Colonic mucosa (tissue), 4 donors: Measurements from ENCODE around the gene BCCIP. TPM values are rescaled to one million over a fixed set of nuclear protein-coding genes. Genes with fewer than 3 reads are reported as not detected.

Source experiments
- DNase-seq: peaks from one replicate; pipeline ENCODE4 v3.0.0-alpha.2; 2020
- H3K27ac ChIP-seq: fragments of 200-600 bp; one replicate; pipeline ENCODE4 v1.8.0; 2021
- H3K27me3 ChIP-seq: fragments of 200-600 bp; one replicate; pipeline ENCODE4 v1.8.0; 2021
- H3K36me3 ChIP-seq: fragments of 200-600 bp; one replicate; pipeline ENCODE4 v1.8.0; 2021
- H3K4me1 ChIP-seq: fragments of 200-600 bp; one replicate; pipeline ENCODE4 v1.8.0; 2021; ENCODE audit warnings: mild to moderate bottlenecking
- H3K4me3 ChIP-seq: fragments of 200-600 bp; one replicate; pipeline ENCODE4 v1.8.0; 2021
- H3K9ac ChIP-seq, 2 donors: one replicate each; pipeline ENCODE4 v1.7.0; 2013; ENCODE audit warnings: control low read depth in 2 of 2, low read depth in 2 of 2, low read length in 2 of 2
- H3K9me3 ChIP-seq: fragments of 200-600 bp; one replicate; pipeline ENCODE4 v1.8.0; 2021
- CTCF ChIP-seq: fragments of 200-600 bp; IDR thresholded peaks from one replicate; pipeline ENCODE4 v1.8.0; 2022; ENCODE audit warnings: antibody characterized with exemption, mild to moderate bottlenecking
- intact Hi-C: fragments of 100-400 bp; cut with DNase I; formaldehyde crosslinking; loops from one replicate; pipeline ENCODE4 v1.14.1; 2022
- total RNA-seq, 2 donors: library from RNA; stranded (reverse); fragmentation: NEBNext Ultra II Directional in 1 of 2; extraction: Animal tissue kit (Norgen Biotek cat#: 25700) in 1 of 2; gene quantifications; one replicate each; pipeline ENCODE4 v1.2.1, GENCODE V29; 2021
- donor health status: healthy.
- donor health status: DM: no; HTN: no; CAD: no.
- donor health status: DM: no; HTN: no; CAD: no.

BCCIP gene
- total RNA-seq, 2 donors from 2014 or later, result 36.0 to 67.2 TPM

- TF ChIP-seq CTCF, result no peak
Observed at GRCh38 chr10:125850766-125851731, 27.7 kb downstream of the BCCIP start.

GRCh38 chr10:125852487-125852886, 29.1 kb downstream of the BCCIP start:
- H3K4me3 ChIP-seq, result no peak overlapping the region
- H3K9ac ChIP-seq, result no peak overlapping the region
- DNase-seq, result no peak
- H3K36me3 ChIP-seq, result peaks cover 3% of the 10 kb centered on the region
- H3K9me3 ChIP-seq, result no peaks in the 10 kb centered on the region
- no peak overlapping the region for H3K27ac ChIP-seq
- H3K4me1 ChIP-seq, result no peaks in the 10 kb centered on the region
- H3K27me3 ChIP-seq, result no peaks in the 10 kb centered on the region
- no peak for TF ChIP-seq CTCF
- intact Hi-C loops, result no loop called here

More at GRCh38 chr10:125850766-125851731, 27.7 kb downstream of the BCCIP start:
- DNase-seq, result no peak
- Histone ChIP-seq H3K9ac (no peak overlapping the region), H3K27me3 (no peaks in the 10 kb centered on the region), H3K27ac (no peak overlapping the region), H3K9me3 (no peaks in the 10 kb centered on the region), H3K4me1 (no peaks in the 10 kb centered on the region), H3K36me3 (peaks cover 3% of the 10 kb centered on the region), H3K4me3 (no peak overlapping the region)
- intact Hi-C loops, result no loop called here

- intact Hi-C loops, result no loop called here
- Histone ChIP-seq H3K9ac (no peak overlapping the region), H3K27ac (no peak overlapping the region), H3K27me3 (no peaks in the 10 kb centered on the region), H3K36me3 (no peaks in the 10 kb centered on the region), H3K9me3 (no peaks in the 10 kb centered on the region), H3K4me1 (no peaks in the 10 kb centered on the region), H3K4me3 (no peak overlapping the region)
- no peak for DNase-seq
- TF ChIP-seq CTCF, result no peak
Observed at GRCh38 chr10:125857185-125857760, 33.9 kb downstream of the BCCIP start.

GRCh38 chr10:125859128-125859817, 35.9 kb downstream of the BCCIP start:
- H3K27me3 ChIP-seq, result no peaks in the 10 kb centered on the region
- intact Hi-C loops, result no loop called here
- no peak for DNase-seq
- H3K9ac ChIP-seq, result no peak overlapping the region
- no peaks in the 10 kb centered on the region for H3K4me1 ChIP-seq
- H3K36me3 ChIP-seq, result no peaks in the 10 kb centered on the region
- no peak for TF ChIP-seq CTCF
- H3K4me3 ChIP-seq, result no peak overlapping the region
- H3K27ac ChIP-seq, result no peak overlapping the region
- no peaks in the 10 kb centered on the region for H3K9me3 ChIP-seq

- intact Hi-C loops, result loop anchor here (10.0 kb wide), 1 partner anchor 640 kb away; no protein-coding TSS in a partner anchor
- Histone ChIP-seq H3K9me3 (no peaks in the 10 kb centered on the region), H3K4me1 (no peaks in the 10 kb centered on the region), H3K36me3 (no peaks in the 10 kb centered on the region), H3K4me3 (no peak overlapping the region), H3K27ac (no peak overlapping the region), H3K9ac (no peak overlapping the region), H3K27me3 (no peaks in the 10 kb centered on the region)
- TF ChIP-seq CTCF, result no peak
- no peak for DNase-seq
Observed at GRCh38 chr10:125865120-125865519, 41.8 kb downstream of the BCCIP start.
